Neural cell (in vitro differentiated cells): ENCODE results near the gene ANKMY1.

Source experiments
- CTCF ChIP-seq: fragments of 450-650 bp; IDR thresholded peaks from 2 replicates; pipeline ENCODE4 v1.5.1; 2014; ENCODE audit warnings: antibody characterized with exemption, mild to moderate bottlenecking, moderate library complexity; ENCODE audit not compliant: poor library complexity, severe bottlenecking
- EP300 ChIP-seq: fragments of 450-650 bp; conservative IDR thresholded peaks from 2 replicates; pipeline ENCODE4 v1.6.1; 2014; ENCODE audit warnings: antibody characterized with exemption, mild to moderate bottlenecking, moderate library complexity; ENCODE audit not compliant: poor library complexity, severe bottlenecking
- EZH2 ChIP-seq: fragments of 200-600, 300-800 bp; shearing (Covaris generic), sonication (generic); IDR thresholded peaks from 2 replicates; pipeline ENCODE4 v1.6.1; 2014; ENCODE audit warnings: antibody characterized with exemption, low read length, borderline replicate concordance, mild to moderate bottlenecking; ENCODE audit not compliant: insufficient read depth, poor library complexity, severe bottlenecking
- RAD21 ChIP-seq: fragments of 450-650 bp; conservative IDR thresholded peaks from 2 replicates; pipeline ENCODE4 v1.6.1; 2014; ENCODE audit warnings: antibody characterized with exemption, mild to moderate bottlenecking, moderate library complexity
- REST ChIP-seq: IDR thresholded peaks from 2 replicates; pipeline ENCODE4 v1.6.1; 2012; ENCODE audit warnings: borderline replicate concordance
- TAF1 ChIP-seq: IDR thresholded peaks from 2 replicates; pipeline ENCODE4 v1.6.1; 2012; ENCODE audit warnings: low read depth

GRCh38 chr2:240503375-240503774 lies 54.4 kb downstream of the ANKMY1 start:
- TF ChIP-seq CTCF (no peak), EZH2 (no peak), EP300 (no peak), REST (no peak), RAD21 (no peak), TAF1 (no peak)
